Activated CD4-positive, alpha-beta T cell treated with anti-CD3 and anti-CD28 coated beads, Interleukin-2, amount 10 ng/mL, durations not matched to agents 7 days and 5 days (primary cell): ENCODE results near the gene EIF2S2. TPM values are rescaled to one million over a fixed set of nuclear protein-coding genes. Genes with fewer than 3 reads are reported as not detected.
"Not testable (repeated sequence)": the region's sequence is repeated elsewhere in the genome, so short reads cannot be mapped to it uniquely, and the experiment has no call there.

Source experiments
- CTCF ChIA-PET: fragments of 350-600 bp; sonication (Branson Sonifier 250); formaldehyde crosslinking; loops from one replicate; lab custom pipeline; 2021; ENCODE audit warnings: antibody characterized with exemption; lab: Charles Lee
- POLR2A ChIA-PET: fragments of 350-600 bp; sonication (Branson Sonifier 250); formaldehyde crosslinking; loops from one replicate; lab custom pipeline; 2021; ENCODE audit warnings: antibody characterized with exemption; lab: Charles Lee
- DNase-seq: peaks from one replicate; pipeline ENCODE4 v3.0.0-alpha.2; 2020
- H3K27ac Mint-ChIP-seq: one replicate; pipeline ENCODE4 v1.8.0; 2021; ENCODE audit warnings: mild to moderate bottlenecking, moderate library complexity, mixed read lengths
- H3K27me3 Mint-ChIP-seq: one replicate; pipeline ENCODE4 v1.8.0; 2021; ENCODE audit warnings: mixed read lengths
- H3K36me3 Mint-ChIP-seq: one replicate; pipeline ENCODE4 v1.8.0; 2021; ENCODE audit warnings: low read depth, mixed read lengths
- H3K4me1 Mint-ChIP-seq: one replicate; pipeline ENCODE4 v1.8.0; 2021; ENCODE audit warnings: mixed read lengths
- H3K4me3 Mint-ChIP-seq: one replicate; pipeline ENCODE4 v1.8.0; 2021; ENCODE audit warnings: mild to moderate bottlenecking, moderate library complexity, mixed read lengths
- H3K9me3 Mint-ChIP-seq: one replicate; pipeline ENCODE4 v1.8.0; 2021; ENCODE audit warnings: mixed read lengths
- total RNA-seq, 2 experiments: library from RNA; stranded (reverse); gene quantifications; one replicate each; pipeline ENCODE4 v1.2.3, GENCODE V29; 2021

EIF2S2 gene
- total RNA-seq, 2 experiments from 2014 or later = 84.7 to 92.9 TPM

GRCh38 chr20:34133365-34133860 is 21.4 kb upstream of the EIF2S2 start:
- POLR2A ChIA-PET, H3K27ac Mint-ChIP-seq, H3K4me1 Mint-ChIP-seq, DNase-seq, H3K4me3 Mint-ChIP-seq, H3K36me3 Mint-ChIP-seq, H3K9me3 Mint-ChIP-seq: not testable (repeated sequence)
- H3K27me3 Mint-ChIP-seq = peaks cover 12% of the 10 kb centered on the region
- CTCF ChIA-PET = interaction anchor here (0.6 kb wide), 1 partner anchor 862 kb away, joined by 5 read pairs; no protein-coding TSS in a partner anchor

GRCh38 chr20:34132943-34133342 is 20.9 kb upstream of the EIF2S2 start:
- H3K9me3 Mint-ChIP-seq, H3K36me3 Mint-ChIP-seq, DNase-seq, H3K4me1 Mint-ChIP-seq, CTCF ChIA-PET, H3K27ac Mint-ChIP-seq, POLR2A ChIA-PET, H3K4me3 Mint-ChIP-seq: not testable (repeated sequence)
- peaks cover 16% of the 10 kb centered on the region for H3K27me3 Mint-ChIP-seq

- CTCF ChIA-PET, H3K36me3 Mint-ChIP-seq, H3K9me3 Mint-ChIP-seq, H3K4me3 Mint-ChIP-seq, DNase-seq, POLR2A ChIA-PET, H3K27ac Mint-ChIP-seq, H3K4me1 Mint-ChIP-seq: not testable (repeated sequence)
- H3K27me3 Mint-ChIP-seq = peaks cover 16% of the 10 kb centered on the region
Measured at GRCh38 chr20:34132491-34132890, 20.4 kb upstream of the EIF2S2 start.

GRCh38 chr20:34131491-34131890 is 19.4 kb upstream of the EIF2S2 start:
- POLR2A ChIA-PET = no interaction called here
- no peak overlapping the region for H3K4me3 Mint-ChIP-seq
- H3K4me1 Mint-ChIP-seq = peaks cover 8% of the 10 kb centered on the region
- no peaks in the 10 kb centered on the region for H3K36me3 Mint-ChIP-seq
- H3K27ac Mint-ChIP-seq = no peak overlapping the region
- no peak for DNase-seq
- H3K9me3 Mint-ChIP-seq = no peaks in the 10 kb centered on the region
- CTCF ChIA-PET = interaction anchor here (1.7 kb wide), 1 partner anchor 23 kb away, joined by 3 read pairs; no protein-coding TSS in a partner anchor
- peaks cover 20% of the 10 kb centered on the region for H3K27me3 Mint-ChIP-seq

GRCh38 chr20:34129518-34130162 is 17.6 kb upstream of the EIF2S2 start:
- no peaks in the 10 kb centered on the region for H3K9me3 Mint-ChIP-seq
- POLR2A ChIA-PET = no interaction called here
- no peak overlapping the region for H3K4me3 Mint-ChIP-seq
- CTCF ChIA-PET = interaction anchor here (0.9 to 1.8 kb wide), 10 partner anchors 12 to 338 kb away, joined by 3 to 6 read pairs (median 3); partner anchors contain the start of gene EIF2S2
- H3K4me1 Mint-ChIP-seq = peaks cover 12% of the 10 kb centered on the region
- H3K27ac Mint-ChIP-seq = no peak overlapping the region
- H3K36me3 Mint-ChIP-seq = no peaks in the 10 kb centered on the region
- H3K27me3 Mint-ChIP-seq = peaks cover 24% of the 10 kb centered on the region
- peak; percentile 74 for DNase-seq

GRCh38 chr20:34127792-34128191 is 15.7 kb upstream of the EIF2S2 start:
- Mint-ChIP-seq H3K27ac (no peak overlapping the region), H3K27me3 (peaks cover 24% of the 10 kb centered on the region), H3K4me3 (no peak overlapping the region), H3K36me3 (no peaks in the 10 kb centered on the region), H3K9me3 (no peaks in the 10 kb centered on the region), H3K4me1 (peaks cover 19% of the 10 kb centered on the region)
- ChIA-PET POLR2A (no interaction called here), CTCF (no interaction called here)
- DNase-seq = no peak

- Mint-ChIP-seq H3K36me3 (no peaks in the 10 kb centered on the region), H3K4me1 (peaks cover 23% of the 10 kb centered on the region), H3K27ac (no peak overlapping the region), H3K4me3 (no peak overlapping the region), H3K27me3 (peaks cover 13% of the 10 kb centered on the region), H3K9me3 (no peaks in the 10 kb centered on the region)
- ChIA-PET POLR2A (interaction anchor here (1.0 kb wide), 1 partner anchor 12 kb away, joined by 3 read pairs; no protein-coding TSS in a partner anchor), CTCF (interaction anchor here (0.6 to 1.2 kb wide), 3 partner anchors 12 to 279 kb away, joined by 3 to 6 read pairs (median 4); no protein-coding TSS in a partner anchor)
- no peak for DNase-seq
Measured at GRCh38 chr20:34124469-34125249, 12.6 kb upstream of the EIF2S2 start.

- ChIA-PET POLR2A (no interaction called here), CTCF (interaction anchor here (0.7 kb wide), 1 partner anchor 513 kb away, joined by 3 read pairs; no protein-coding TSS in a partner anchor)
- Mint-ChIP-seq H3K9me3 (no peaks in the 10 kb centered on the region), H3K27me3 (peaks cover 20% of the 10 kb centered on the region), H3K27ac (no peak overlapping the region), H3K4me1 (peaks cover 16% of the 10 kb centered on the region), H3K4me3 (no peak overlapping the region), H3K36me3 (no peaks in the 10 kb centered on the region)
- DNase-seq = no peak
Measured at GRCh38 chr20:34123309-34123708, 11.3 kb upstream of the EIF2S2 start.

GRCh38 chr20:34122274-34122980 is 10.4 kb upstream of the EIF2S2 start:
- Mint-ChIP-seq H3K4me3 (no peak overlapping the region), H3K27ac (no peak overlapping the region), H3K9me3 (no peaks in the 10 kb centered on the region), H3K27me3 (peaks cover 17% of the 10 kb centered on the region), H3K36me3 (no peaks in the 10 kb centered on the region), H3K4me1 (peaks cover 16% of the 10 kb centered on the region)
- ChIA-PET POLR2A (no interaction called here), CTCF (interaction anchor here (0.5 to 1.4 kb wide), 2 partner anchors 14 to 20 kb away, joined by 3 to 7 read pairs; no protein-coding TSS in a partner anchor)
- no peak for DNase-seq

- Mint-ChIP-seq H3K36me3 (no peaks in the 10 kb centered on the region), H3K27ac (no peak overlapping the region), H3K4me1 (peaks cover 16% of the 10 kb centered on the region), H3K27me3 (peaks cover 12% of the 10 kb centered on the region), H3K4me3 (no peak overlapping the region), H3K9me3 (no peaks in the 10 kb centered on the region)
- CTCF ChIA-PET = no interaction called here
- DNase-seq = no peak
- POLR2A ChIA-PET = no interaction called here
Measured at GRCh38 chr20:34120213-34120612, 8.2 kb upstream of the EIF2S2 start.

- H3K27me3 Mint-ChIP-seq = peaks cover 12% of the 10 kb centered on the region
- peaks cover 10% of the 10 kb centered on the region for H3K4me1 Mint-ChIP-seq
- no peak overlapping the region for H3K4me3 Mint-ChIP-seq
- no peak for DNase-seq
- H3K9me3 Mint-ChIP-seq = no peaks in the 10 kb centered on the region
- H3K36me3 Mint-ChIP-seq = peaks cover 12% of the 10 kb centered on the region
- ChIA-PET POLR2A (interaction anchor here (0.6 kb wide), 1 partner anchor 159 kb away, joined by 11 read pairs; no protein-coding TSS in a partner anchor), CTCF (no interaction called here)
- H3K27ac Mint-ChIP-seq = no peak overlapping the region
Measured at GRCh38 chr20:34115232-34115631, 3.2 kb upstream of the EIF2S2 start.

GRCh38 chr20:34114809-34115208 is 2.8 kb upstream of the EIF2S2 start:
- POLR2A ChIA-PET = no interaction called here
- Mint-ChIP-seq H3K27ac (no peak overlapping the region), H3K36me3 (peaks cover 15% of the 10 kb centered on the region), H3K4me1 (peaks cover 12% of the 10 kb centered on the region), H3K27me3 (peaks cover 12% of the 10 kb centered on the region), H3K4me3 (no peak overlapping the region), H3K9me3 (no peaks in the 10 kb centered on the region)
- CTCF ChIA-PET = interaction anchor here (0.9 kb wide), 1 partner anchor 182 kb away, joined by 3 read pairs; no protein-coding TSS in a partner anchor
- no peak for DNase-seq
